ENCODE measurements around the gene CCDC24.

DNA sequence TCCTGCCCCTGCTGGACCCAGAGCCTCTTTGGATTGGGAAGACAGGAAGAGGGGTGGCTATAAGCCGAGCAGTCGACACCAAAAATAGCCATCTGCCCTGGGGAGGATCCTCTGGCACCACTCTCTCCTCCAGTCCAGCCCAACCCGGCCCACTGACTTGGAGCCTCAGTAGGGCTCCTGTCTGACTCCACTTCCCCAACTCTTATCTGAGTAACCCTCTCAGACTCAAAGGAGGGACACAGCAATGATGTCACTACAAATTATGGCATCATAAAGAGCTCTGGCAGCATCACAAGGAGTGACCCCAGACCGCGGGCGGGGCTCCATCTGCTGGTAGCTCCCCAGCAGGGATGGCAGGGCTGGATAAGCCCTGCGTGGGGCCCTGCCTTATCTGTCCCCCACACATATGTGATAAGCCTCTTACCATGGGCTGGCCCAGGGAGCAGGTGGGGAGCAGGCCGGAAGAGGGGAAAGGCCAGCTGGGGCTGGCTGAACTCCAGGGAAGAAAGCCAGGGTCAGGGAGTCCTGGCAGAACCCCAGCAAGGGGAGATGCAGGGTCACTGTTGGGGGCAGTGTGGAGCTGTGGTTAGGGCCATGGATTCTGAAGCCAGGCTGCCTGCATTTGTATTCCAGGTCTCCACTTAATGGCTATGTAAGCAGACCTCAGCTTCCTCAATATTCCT, 44.5 kb downstream of the CCDC24 start:
- TF ChIP-seq, protein P1, sequence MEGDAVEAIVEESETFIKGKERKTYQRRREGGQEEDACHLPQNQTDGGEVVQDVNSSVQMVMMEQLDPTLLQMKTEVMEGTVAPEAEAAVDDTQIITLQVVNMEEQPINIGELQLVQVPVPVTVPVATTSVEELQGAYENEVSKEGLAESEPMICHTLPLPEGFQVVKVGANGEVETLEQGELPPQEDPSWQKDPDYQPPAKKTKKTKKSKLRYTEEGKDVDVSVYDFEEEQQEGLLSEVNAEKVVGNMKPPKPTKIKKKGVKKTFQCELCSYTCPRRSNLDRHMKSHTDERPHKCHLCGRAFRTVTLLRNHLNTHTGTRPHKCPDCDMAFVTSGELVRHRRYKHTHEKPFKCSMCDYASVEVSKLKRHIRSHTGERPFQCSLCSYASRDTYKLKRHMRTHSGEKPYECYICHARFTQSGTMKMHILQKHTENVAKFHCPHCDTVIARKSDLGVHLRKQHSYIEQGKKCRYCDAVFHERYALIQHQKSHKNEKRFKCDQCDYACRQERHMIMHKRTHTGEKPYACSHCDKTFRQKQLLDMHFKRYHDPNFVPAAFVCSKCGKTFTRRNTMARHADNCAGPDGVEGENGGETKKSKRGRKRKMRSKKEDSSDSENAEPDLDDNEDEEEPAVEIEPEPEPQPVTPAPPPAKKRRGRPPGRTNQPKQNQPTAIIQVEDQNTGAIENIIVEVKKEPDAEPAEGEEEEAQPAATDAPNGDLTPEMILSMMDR (IDR thresholded peaks at IDR 0.05 in 4 of 5, conservative IDR thresholded peaks at IDR 0.05 in 1 of 5): no peak
- no peak for TF ChIP-seq POLR2A (IDR thresholded peaks at IDR 0.05)

Measured in gastrocnemius medialis (tissue), 4 donors.